ENCODE results near the gene COL18A1. TPM values are rescaled to one million over a fixed set of nuclear protein-coding genes. Genes with fewer than 3 reads are reported as not detected.

COL18A1 gene
- total RNA-seq, 1 donor from 2014 or later: 9.5 TPM

DNA sequence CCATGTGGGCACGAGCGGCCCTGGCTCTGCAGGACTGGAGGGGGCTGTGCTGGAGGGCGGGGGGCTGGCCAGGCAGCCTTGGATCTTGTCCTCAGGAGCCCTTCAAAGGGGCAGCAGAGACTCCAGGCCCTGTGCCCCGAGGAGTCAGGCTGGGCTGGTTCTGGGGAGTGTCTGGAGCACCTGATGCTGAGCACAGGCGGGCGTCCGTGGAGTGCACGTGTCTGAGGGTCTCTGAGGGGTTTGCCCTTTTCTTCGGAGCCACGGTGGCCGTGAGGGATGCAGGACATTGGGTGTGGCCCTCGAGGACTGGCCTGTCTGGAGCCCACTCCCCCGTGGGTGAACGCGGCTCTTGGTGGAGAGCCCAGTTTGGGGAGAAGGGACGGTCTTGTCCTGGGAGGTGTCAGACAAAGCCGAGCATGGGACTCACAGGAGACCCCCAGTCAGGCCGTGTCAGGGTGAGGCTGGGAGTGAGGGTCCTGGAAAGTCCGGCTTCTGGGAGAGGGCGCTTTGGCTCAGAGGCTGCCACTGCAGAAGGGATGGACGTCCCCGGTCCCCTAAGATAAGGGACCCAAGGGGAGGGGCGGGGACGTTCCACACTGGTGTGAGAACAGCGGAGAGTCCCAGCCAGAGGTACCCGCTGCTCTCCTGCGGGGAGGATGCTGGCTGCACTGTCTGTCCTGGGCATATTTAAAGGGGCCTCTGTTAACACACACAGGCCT is 60.8 kb downstream of the COL18A1 start:
- Mint-ChIP-seq H3K27me3 (ENCODE audit: unreplicated experiment) (peaks cover 9% of the 10 kb centered on the region), H3K4me1 (ENCODE audit: low read depth, unreplicated experiment) (peaks cover 10% of the 10 kb centered on the region), H3K4me3 (ENCODE audit: unreplicated experiment) (no peak overlapping the region), H3K36me3 (ENCODE audit: unreplicated experiment) (peaks cover 22% of the 10 kb centered on the region), H3K9me3 (ENCODE audit: unreplicated experiment) (peaks cover 15% of the 10 kb centered on the region), H3K27ac (ENCODE audit: unreplicated experiment) (no peak overlapping the region)
- DNase-seq: peak; percentile 20
- TF ChIP-seq, protein P1, sequence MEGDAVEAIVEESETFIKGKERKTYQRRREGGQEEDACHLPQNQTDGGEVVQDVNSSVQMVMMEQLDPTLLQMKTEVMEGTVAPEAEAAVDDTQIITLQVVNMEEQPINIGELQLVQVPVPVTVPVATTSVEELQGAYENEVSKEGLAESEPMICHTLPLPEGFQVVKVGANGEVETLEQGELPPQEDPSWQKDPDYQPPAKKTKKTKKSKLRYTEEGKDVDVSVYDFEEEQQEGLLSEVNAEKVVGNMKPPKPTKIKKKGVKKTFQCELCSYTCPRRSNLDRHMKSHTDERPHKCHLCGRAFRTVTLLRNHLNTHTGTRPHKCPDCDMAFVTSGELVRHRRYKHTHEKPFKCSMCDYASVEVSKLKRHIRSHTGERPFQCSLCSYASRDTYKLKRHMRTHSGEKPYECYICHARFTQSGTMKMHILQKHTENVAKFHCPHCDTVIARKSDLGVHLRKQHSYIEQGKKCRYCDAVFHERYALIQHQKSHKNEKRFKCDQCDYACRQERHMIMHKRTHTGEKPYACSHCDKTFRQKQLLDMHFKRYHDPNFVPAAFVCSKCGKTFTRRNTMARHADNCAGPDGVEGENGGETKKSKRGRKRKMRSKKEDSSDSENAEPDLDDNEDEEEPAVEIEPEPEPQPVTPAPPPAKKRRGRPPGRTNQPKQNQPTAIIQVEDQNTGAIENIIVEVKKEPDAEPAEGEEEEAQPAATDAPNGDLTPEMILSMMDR (IDR thresholded peaks at IDR 0.05; ENCODE audit: partially characterized antibody, unreplicated experiment): no peak

DNA sequence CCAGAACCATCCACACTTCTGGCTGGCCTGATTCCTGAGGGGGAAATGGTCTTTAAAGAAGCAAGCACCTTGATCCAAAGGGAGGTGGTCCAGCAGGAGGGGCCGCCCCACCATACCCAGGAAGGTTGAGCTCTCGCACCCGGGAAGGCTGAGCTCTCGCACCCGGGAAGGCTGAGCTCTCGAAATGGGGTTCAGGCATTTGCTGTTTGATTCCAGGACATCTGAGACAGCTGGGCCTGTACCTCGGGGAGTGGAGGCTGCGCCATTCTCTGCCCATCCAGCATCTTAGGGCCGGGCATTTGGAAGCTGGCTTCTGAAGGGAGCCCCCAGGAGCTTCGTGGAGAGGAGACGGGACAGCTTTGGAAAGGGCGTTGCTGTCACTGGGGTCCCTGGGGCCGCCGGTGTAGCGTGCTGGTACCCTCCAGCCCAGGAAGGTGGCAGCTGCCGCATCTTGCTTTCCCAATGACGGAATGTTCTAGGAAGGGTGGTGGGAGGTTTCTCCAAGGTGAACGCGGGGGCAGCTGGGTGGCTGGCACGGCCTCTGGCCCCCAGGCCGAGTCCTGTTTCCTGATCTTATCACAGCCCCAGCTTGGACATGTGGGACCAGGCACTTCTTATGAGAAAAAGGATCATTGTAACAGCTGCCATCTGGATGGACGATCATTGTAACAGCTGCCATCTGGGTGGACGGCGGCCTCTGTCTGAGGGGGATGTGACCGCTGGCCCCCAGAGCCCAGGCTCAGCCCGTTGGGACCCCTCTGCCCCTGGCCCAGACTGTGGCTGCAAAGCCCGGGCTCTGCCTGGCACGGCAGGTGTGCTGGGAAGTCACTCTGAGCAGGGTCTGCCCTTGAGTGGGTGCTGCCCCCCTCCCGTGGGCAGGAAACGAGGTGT is 61.6 kb downstream of the COL18A1 start:
- peak; percentile 27 for DNase-seq
- TF ChIP-seq, protein P1 (IDR thresholded peaks at IDR 0.05; ENCODE audit: partially characterized antibody, unreplicated experiment): no peak
- H3K27me3 Mint-ChIP-seq (ENCODE audit: unreplicated experiment): peaks cover 9% of the 10 kb centered on the region
- no peak overlapping the region for H3K4me3 Mint-ChIP-seq (ENCODE audit: unreplicated experiment)
- H3K27ac Mint-ChIP-seq (ENCODE audit: unreplicated experiment): no peak overlapping the region
- H3K36me3 Mint-ChIP-seq (ENCODE audit: unreplicated experiment): peaks cover 19% of the 10 kb centered on the region
- H3K9me3 Mint-ChIP-seq (ENCODE audit: unreplicated experiment): peaks cover 15% of the 10 kb centered on the region
- H3K4me1 Mint-ChIP-seq (ENCODE audit: low read depth, unreplicated experiment): peaks cover 12% of the 10 kb centered on the region

DNA sequence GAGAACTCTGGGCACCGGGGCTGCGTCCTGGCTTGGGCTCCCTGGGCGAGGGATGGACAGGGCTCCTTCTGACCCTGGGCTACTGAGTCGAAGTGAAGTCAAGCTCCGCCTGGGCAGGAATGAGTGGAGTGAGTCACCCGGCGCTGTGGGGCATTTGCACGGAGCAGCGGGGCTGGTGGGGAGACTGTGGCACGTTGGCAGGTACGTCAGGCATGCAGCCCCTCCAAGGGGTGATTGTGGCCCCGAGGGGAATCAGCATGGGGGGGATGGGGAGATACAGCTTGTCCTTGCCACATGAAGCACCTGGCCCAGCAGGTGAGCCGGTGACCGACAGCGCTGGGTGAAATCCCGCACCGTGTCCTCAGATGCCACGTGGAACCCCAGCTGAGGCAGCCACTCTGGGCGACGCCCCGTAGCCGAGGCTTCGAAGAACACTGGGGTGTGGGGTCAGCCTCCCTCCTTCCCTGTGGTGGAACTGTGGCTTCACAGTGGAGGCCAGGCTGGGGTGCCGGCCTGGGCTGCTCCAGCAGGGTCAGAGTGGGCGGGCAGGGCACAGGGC is 62.3 kb downstream of the COL18A1 start:
- Mint-ChIP-seq H3K27ac (ENCODE audit: unreplicated experiment) (no peak overlapping the region), H3K9me3 (ENCODE audit: unreplicated experiment) (peaks cover 14% of the 10 kb centered on the region), H3K4me3 (ENCODE audit: unreplicated experiment) (no peak overlapping the region), H3K4me1 (ENCODE audit: low read depth, unreplicated experiment) (peaks cover 12% of the 10 kb centered on the region), H3K36me3 (ENCODE audit: unreplicated experiment) (peaks cover 12% of the 10 kb centered on the region), H3K27me3 (ENCODE audit: unreplicated experiment) (peaks cover 7% of the 10 kb centered on the region)
- TF ChIP-seq, protein P1 (IDR thresholded peaks at IDR 0.05; ENCODE audit: partially characterized antibody, unreplicated experiment): no peak
- peak; percentile 15 for DNase-seq

DNA sequence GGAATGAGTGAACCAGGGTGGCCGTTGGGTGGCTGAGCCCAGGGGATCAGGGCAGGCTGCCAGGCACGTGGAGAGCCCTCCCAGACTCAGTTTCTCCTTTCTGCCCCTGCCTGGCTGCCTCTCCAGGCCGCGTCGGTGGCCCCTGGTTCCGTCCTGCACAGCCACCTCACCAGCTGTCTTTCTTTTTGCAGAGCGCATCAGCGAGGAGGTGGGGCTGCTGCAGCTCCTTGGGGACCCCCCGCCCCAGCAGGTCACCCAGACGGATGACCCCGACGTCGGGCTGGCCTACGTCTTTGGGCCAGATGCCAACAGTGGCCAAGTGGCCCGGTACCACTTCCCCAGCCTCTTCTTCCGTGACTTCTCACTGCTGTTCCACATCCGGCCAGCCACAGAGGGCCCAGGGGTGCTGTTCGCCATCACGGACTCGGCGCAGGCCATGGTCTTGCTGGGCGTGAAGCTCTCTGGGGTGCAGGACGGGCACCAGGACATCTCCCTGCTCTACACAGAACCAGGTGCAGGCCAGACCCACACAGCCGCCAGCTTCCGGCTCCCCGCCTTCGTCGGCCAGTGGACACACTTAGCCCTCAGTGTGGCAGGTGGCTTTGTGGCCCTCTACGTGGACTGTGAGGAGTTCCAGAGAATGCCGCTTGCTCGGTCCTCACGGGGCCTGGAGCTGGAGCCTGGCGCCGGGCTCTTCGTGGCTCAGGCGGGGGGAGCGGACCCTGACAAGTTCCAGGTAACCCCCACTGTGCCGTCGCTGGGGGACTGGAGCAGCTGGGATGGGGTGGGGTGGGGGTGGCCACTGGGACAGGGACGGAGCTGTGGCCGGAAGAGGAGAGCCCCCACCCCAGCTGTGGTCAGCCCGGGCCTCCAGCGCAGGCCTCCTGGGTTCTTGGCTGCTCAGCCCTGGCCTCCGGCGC is 63.3 kb downstream of the COL18A1 start:
- Mint-ChIP-seq H3K27me3 (ENCODE audit: unreplicated experiment) (peaks cover 6% of the 10 kb centered on the region), H3K36me3 (ENCODE audit: unreplicated experiment) (peaks cover 4% of the 10 kb centered on the region)

More for the DNA sequence above, 63.3 kb downstream of the COL18A1 start:
- peaks cover 12% of the 10 kb centered on the region for H3K4me1 Mint-ChIP-seq (ENCODE audit: low read depth, unreplicated experiment)
- no peak overlapping the region for H3K27ac Mint-ChIP-seq (ENCODE audit: unreplicated experiment)
- TF ChIP-seq, protein P1 (IDR thresholded peaks at IDR 0.05; ENCODE audit: partially characterized antibody, unreplicated experiment): no peak
- H3K4me3 Mint-ChIP-seq (ENCODE audit: unreplicated experiment): no peak overlapping the region
- peak; percentile 14 for DNase-seq
- H3K9me3 Mint-ChIP-seq (ENCODE audit: unreplicated experiment): peaks cover 11% of the 10 kb centered on the region
